Activated CD8-positive, alpha-beta memory T cell treated with anti-CD3 and anti-CD28 coated beads, Interleukin-2, amount 10 ng/mL, durations not matched to agents 7 days and 5 days (primary cell): ENCODE data around the gene CLDN12. TPM values are rescaled to one million over a fixed set of nuclear protein-coding genes. Genes with fewer than 3 reads are reported as not detected.

Source experiments
- ATAC-seq: fragments of 150-1000 bp; cut with Tn5 transposase; one replicate; pipeline ENCODE4 v1.10.0; 2021; ENCODE audit warnings: moderate library complexity
- CTCF ChIA-PET: fragments of 350-600 bp; sonication (Branson Sonifier 250); formaldehyde crosslinking; loops from one replicate; lab custom pipeline; 2021; ENCODE audit warnings: antibody characterized with exemption; lab: Charles Lee
- DNase-seq: peaks from one replicate; pipeline ENCODE4 v3.0.0-alpha.2; 2020
- H3K27ac Mint-ChIP-seq: one replicate; pipeline ENCODE4 v1.8.0; 2021; ENCODE audit warnings: mild to moderate bottlenecking, mixed read lengths
- H3K27me3 Mint-ChIP-seq: one replicate; pipeline ENCODE4 v1.8.0; 2021; ENCODE audit warnings: mixed read lengths
- H3K36me3 Mint-ChIP-seq: one replicate; pipeline ENCODE4 v1.8.0; 2021; ENCODE audit warnings: mild to moderate bottlenecking, mixed read lengths
- H3K4me1 Mint-ChIP-seq: one replicate; pipeline ENCODE4 v1.8.0; 2021; ENCODE audit warnings: mixed read lengths
- H3K4me3 Mint-ChIP-seq: one replicate; pipeline ENCODE4 v1.8.0; 2021; ENCODE audit warnings: mild to moderate bottlenecking, moderate library complexity, mixed read lengths
- H3K9me3 Mint-ChIP-seq: one replicate; pipeline ENCODE4 v1.8.0; 2022; ENCODE audit warnings: low read depth, mixed read lengths
- total RNA-seq, 2 experiments: library from RNA; stranded (reverse); gene quantifications; one replicate each; pipeline ENCODE4 v1.2.3, GENCODE V29; 2021

Gene CLDN12
- total RNA-seq, 2 experiments from 2014 or later, result 4.8 to 6.1 TPM

GRCh38 chr7:90409667-90410066, 6.4 kb downstream of the CLDN12 start:
- ATAC-seq (no peak), DNase-seq (no peak)
- Mint-ChIP-seq H3K9me3 (no peaks in the 10 kb centered on the region), H3K36me3 (peaks cover 8% of the 10 kb centered on the region), H3K4me3 (no peak overlapping the region), H3K27ac (no peak overlapping the region), H3K4me1 (peaks cover 2% of the 10 kb centered on the region), H3K27me3 (no peaks in the 10 kb centered on the region)
- CTCF ChIA-PET, result interaction anchor here (1.0 kb wide), 1 partner anchor 17 kb away, joined by 3 read pairs; no protein-coding TSS in a partner anchor

DNA sequence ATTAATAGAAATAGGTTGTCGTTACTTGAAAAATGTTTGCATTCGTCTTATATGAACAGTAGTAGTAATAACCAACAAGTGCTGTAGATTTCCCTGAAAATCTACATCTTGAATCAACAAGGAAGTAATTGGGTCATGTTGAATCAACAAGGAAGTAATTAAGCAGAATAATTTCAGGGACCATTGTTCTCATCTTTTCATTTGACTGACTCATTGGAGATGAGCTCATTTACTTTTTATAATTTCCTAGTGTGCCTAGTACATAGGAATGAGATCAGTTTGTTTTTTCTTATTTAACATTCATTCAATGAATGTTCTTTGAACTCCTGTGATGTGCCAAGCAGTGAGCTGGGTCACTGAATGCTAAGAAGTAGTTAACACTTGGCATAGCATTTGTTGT, 8.2 kb downstream of the CLDN12 start:
- no peaks in the 10 kb centered on the region for H3K27me3 Mint-ChIP-seq
- H3K4me1 Mint-ChIP-seq, result no peaks in the 10 kb centered on the region
- no peaks in the 10 kb centered on the region for H3K9me3 Mint-ChIP-seq
- peaks cover 5% of the 10 kb centered on the region for H3K36me3 Mint-ChIP-seq
- CTCF ChIA-PET, result interaction anchor here (0.8 to 1.5 kb wide), 3 partner anchors 16 to 257 kb away, joined by 3 to 5 read pairs (median 4); partner anchors contain the start of genes GTPBP10 and STEAP1
- DNase-seq, result no peak
- H3K27ac Mint-ChIP-seq, result no peak overlapping the region
- no peak for ATAC-seq
- no peak overlapping the region for H3K4me3 Mint-ChIP-seq

DNA sequence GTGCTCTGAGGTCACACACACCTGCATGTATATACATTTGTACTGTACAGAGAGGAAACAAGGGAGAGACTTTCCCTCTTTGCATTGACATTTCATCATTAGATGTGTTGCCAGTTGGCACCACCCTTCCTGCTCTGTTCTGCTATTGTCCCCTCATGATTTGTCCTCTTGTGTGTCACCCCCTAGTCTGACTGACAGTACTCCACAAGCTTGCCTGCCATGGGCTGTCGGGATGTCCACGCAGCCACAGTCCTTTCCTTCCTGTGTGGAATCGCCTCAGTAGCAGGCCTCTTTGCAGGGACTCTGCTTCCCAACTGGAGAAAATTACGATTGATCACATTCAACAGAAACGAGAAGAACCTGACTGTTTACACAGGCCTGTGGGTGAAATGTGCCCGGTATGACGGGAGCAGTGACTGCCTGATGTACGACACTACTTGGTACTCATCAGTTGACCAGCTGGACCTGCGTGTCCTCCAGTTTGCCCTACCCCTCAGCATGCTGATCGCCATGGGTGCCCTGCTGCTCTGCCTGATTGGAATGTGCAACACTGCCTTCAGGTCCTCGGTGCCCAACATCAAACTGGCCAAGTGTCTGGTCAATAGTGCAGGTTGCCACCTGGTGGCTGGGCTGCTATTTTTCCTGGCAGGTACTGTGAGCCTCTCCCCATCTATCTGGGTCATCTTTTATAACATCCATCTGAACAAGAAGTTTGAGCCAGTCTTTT, 9.4 kb downstream of the CLDN12 start:
- peak; percentile 42 for DNase-seq
- Mint-ChIP-seq H3K27ac (no peak overlapping the region), H3K36me3 (peaks cover 1% of the 10 kb centered on the region), H3K9me3 (no peaks in the 10 kb centered on the region), H3K27me3 (no peaks in the 10 kb centered on the region), H3K4me1 (no peaks in the 10 kb centered on the region), H3K4me3 (no peak overlapping the region)
- no peak for ATAC-seq
- CTCF ChIA-PET, result interaction anchor here (0.8 to 1.3 kb wide), 2 partner anchors 15 kb away, joined by 3 to 4 read pairs; no protein-coding TSS in a partner anchor

DNA sequence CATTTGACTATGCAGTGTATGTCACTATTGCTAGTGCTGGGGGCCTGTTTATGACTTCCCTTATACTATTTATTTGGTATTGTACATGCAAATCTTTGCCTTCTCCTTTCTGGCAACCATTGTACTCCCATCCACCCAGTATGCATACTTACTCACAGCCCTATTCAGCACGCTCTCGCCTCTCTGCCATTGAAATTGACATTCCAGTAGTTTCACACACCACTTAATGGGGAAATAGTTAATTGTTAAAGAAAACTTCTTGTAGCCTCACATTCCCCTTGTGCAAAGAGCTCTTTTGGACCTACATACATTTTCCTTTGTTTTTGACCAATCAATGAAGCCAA, 9.9 kb downstream of the CLDN12 start:
- Mint-ChIP-seq H3K36me3 (peaks cover 1% of the 10 kb centered on the region), H3K27ac (no peak overlapping the region), H3K27me3 (no peaks in the 10 kb centered on the region), H3K4me3 (no peak overlapping the region), H3K9me3 (no peaks in the 10 kb centered on the region), H3K4me1 (no peaks in the 10 kb centered on the region)
- CTCF ChIA-PET, result interaction anchor here (1.3 kb wide), 1 partner anchor 15 kb away, joined by 4 read pairs; no protein-coding TSS in a partner anchor
- ATAC-seq, result no peak
- no peak for DNase-seq

DNA sequence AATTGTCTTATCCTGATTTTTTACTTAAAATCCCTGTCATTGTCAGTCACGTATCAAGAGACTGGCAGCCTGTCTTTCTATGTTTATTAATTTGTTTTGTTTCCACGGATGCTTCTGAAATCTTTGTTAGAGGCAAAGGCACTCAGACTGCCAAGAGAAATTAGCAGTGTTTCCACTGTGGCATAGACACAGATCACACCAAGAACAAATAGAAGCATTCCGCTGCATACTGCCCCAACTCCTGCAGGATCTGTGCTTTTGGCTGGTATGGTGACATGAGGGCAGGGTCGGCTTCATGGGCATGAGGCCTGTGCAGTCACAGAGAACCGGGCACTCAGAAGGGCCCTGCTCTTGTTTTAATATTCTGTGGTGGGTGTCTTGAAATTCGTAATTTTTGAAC, 18.4 kb downstream of the CLDN12 start:
- CTCF ChIA-PET, result interaction anchor here (1.6 to 1.8 kb wide), 2 partner anchors 10 to 270 kb away, joined by 3 to 4 read pairs; no protein-coding TSS in a partner anchor
- Mint-ChIP-seq H3K36me3 (no peaks in the 10 kb centered on the region), H3K27ac (no peak overlapping the region), H3K4me3 (no peak overlapping the region), H3K27me3 (no peaks in the 10 kb centered on the region), H3K9me3 (no peaks in the 10 kb centered on the region), H3K4me1 (peaks cover 18% of the 10 kb centered on the region)
- ATAC-seq (no peak), DNase-seq (no peak)

DNA sequence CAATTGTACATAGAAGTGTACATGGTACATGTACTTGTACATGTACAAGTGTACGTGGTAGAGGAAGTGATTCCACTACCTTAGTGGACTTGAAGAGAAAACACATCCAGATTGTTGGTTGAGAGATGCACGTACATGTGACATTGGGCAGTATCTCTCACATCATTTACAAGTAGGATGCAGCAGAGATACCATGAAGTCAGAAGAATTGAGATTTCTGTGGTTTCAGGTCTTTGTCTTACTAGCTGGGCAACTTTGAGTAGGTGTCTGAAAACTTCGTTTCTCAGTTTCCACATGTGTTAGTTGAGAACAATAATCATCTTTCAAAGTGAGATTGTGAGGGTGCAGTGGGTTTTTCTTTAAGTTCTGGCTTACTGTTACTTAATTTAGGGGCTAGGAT, 21.5 kb downstream of the CLDN12 start:
- peaks cover 18% of the 10 kb centered on the region for H3K4me1 Mint-ChIP-seq
- peak overlapping the region; percentile 58 for H3K27ac Mint-ChIP-seq
- H3K4me3 Mint-ChIP-seq, result no peak overlapping the region
- no peaks in the 10 kb centered on the region for H3K36me3 Mint-ChIP-seq
- H3K9me3 Mint-ChIP-seq, result no peaks in the 10 kb centered on the region
- no peaks in the 10 kb centered on the region for H3K27me3 Mint-ChIP-seq
- CTCF ChIA-PET, result interaction anchor here (5.0 kb wide), 1 partner anchor 270 kb away, joined by 69 read pairs; the partner anchor contains the start of gene STEAP1
- ATAC-seq (no peak), DNase-seq (no peak)

GRCh38 chr7:90425376-90425775, 22.1 kb downstream of the CLDN12 start:
- no peak overlapping the region for H3K4me3 Mint-ChIP-seq
- no peaks in the 10 kb centered on the region for H3K27me3 Mint-ChIP-seq
- H3K9me3 Mint-ChIP-seq, result no peaks in the 10 kb centered on the region
- peak; percentile 58 for ATAC-seq
- CTCF ChIA-PET, result interaction anchor here (5.0 kb wide), 1 partner anchor 271 kb away, joined by 69 read pairs; the partner anchor contains the start of gene STEAP1
- no peaks in the 10 kb centered on the region for H3K36me3 Mint-ChIP-seq
- H3K27ac Mint-ChIP-seq, result peak overlapping the region; percentile 13
- peaks cover 18% of the 10 kb centered on the region for H3K4me1 Mint-ChIP-seq
- DNase-seq, result no peak

- no peaks in the 10 kb centered on the region for H3K36me3 Mint-ChIP-seq
- CTCF ChIA-PET, result interaction anchor here (1.2 to 1.4 kb wide), 3 partner anchors 9 to 277 kb away, joined by 3 to 4 read pairs (median 4); partner anchors contain the start of gene STEAP1
- DNase-seq, result no peak
- no peak overlapping the region for H3K4me3 Mint-ChIP-seq
- peaks cover 4% of the 10 kb centered on the region for H3K4me1 Mint-ChIP-seq
- H3K27me3 Mint-ChIP-seq, result peaks cover 4% of the 10 kb centered on the region
- H3K27ac Mint-ChIP-seq, result no peak overlapping the region
- no peak for ATAC-seq
- H3K9me3 Mint-ChIP-seq, result peaks cover 2% of the 10 kb centered on the region
These were observed 27.6 kb downstream of the CLDN12 start for GRCh38 chr7:90430614-90431460.

DNA sequence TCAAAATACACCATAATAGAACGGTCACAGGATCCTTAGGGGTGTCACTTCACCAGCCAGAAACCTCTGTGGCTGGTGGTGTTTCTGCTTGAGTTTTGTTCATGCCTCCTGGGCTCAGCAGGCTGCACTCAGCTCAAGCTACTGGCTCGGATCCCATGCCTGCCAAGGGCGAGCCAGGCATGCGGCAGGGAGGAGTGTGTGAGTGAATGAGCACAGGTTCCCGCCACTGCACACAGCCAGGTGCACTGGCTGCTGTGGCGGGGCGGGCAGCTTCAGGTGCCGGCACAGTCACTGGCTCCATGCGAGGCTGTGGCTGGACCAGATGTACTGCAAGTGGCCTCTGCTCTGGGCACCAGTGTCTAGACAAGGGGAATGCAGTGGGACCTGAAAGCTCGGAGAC, 29.5 kb downstream of the CLDN12 start:
- no peaks in the 10 kb centered on the region for H3K4me1 Mint-ChIP-seq
- ATAC-seq (no peak), DNase-seq (no peak)
- H3K4me3 Mint-ChIP-seq, result no peak overlapping the region
- H3K27ac Mint-ChIP-seq, result no peak overlapping the region
- H3K27me3 Mint-ChIP-seq, result peaks cover 9% of the 10 kb centered on the region
- no peaks in the 10 kb centered on the region for H3K36me3 Mint-ChIP-seq
- CTCF ChIA-PET, result no interaction called here
- peaks cover 2% of the 10 kb centered on the region for H3K9me3 Mint-ChIP-seq

DNA sequence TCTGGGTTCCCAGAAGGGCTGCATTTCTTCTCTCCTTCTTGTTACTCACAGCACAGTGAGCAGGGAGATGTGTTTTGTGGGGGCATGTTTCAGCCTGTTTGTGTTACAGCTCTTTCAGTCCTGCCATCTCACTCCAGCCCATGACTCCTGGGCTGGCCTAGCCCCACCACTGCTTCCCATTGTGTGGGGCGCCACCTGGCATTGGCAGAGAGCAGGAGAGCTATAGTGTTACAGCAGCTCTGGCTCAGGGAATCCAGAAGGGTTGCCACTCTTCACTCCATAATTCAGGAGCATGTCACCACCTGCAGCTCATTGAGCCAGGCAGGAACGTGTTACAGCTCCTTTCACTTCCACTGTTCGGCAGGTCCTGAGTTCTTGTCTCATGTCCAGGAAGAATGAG, 30.0 kb downstream of the CLDN12 start:
- Mint-ChIP-seq H3K36me3 (no peaks in the 10 kb centered on the region), H3K27ac (no peak overlapping the region), H3K9me3 (peaks cover 2% of the 10 kb centered on the region), H3K4me1 (no peaks in the 10 kb centered on the region), H3K4me3 (no peak overlapping the region), H3K27me3 (peaks cover 11% of the 10 kb centered on the region)
- no peak for ATAC-seq
- CTCF ChIA-PET, result interaction anchor here (0.6 kb wide), 1 partner anchor 126 kb away, joined by 3 read pairs; no protein-coding TSS in a partner anchor
- no peak for DNase-seq

DNA sequence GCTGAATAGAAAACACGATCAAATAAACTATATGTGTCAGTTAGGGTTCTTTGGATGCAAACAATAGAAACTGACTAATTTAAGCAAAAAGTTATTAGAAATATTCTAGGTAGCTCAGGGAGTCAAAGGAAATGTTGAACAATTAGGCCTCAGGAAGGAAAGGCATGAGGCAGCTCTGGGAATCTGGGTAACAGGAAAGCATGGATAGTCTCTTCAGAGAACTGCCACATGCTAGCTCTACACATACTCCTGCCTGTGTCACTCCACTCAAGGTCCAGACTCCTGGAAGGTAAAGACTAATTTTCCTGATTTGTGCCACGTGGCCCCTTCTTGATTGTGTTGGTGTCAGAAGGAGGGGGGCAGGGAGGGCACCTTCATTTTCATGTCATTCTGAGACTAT, 42.4 kb downstream of the CLDN12 start:
- Mint-ChIP-seq H3K27me3 (peaks cover 11% of the 10 kb centered on the region), H3K9me3 (no peaks in the 10 kb centered on the region), H3K36me3 (no peaks in the 10 kb centered on the region), H3K4me1 (no peaks in the 10 kb centered on the region), H3K4me3 (no peak overlapping the region), H3K27ac (no peak overlapping the region)
- DNase-seq, result no peak
- ATAC-seq, result no peak
- CTCF ChIA-PET, result interaction anchor here (1.2 kb wide), 2 partner anchors 10 to 18 kb away, joined by 3 to 5 read pairs; no protein-coding TSS in a partner anchor

DNA sequence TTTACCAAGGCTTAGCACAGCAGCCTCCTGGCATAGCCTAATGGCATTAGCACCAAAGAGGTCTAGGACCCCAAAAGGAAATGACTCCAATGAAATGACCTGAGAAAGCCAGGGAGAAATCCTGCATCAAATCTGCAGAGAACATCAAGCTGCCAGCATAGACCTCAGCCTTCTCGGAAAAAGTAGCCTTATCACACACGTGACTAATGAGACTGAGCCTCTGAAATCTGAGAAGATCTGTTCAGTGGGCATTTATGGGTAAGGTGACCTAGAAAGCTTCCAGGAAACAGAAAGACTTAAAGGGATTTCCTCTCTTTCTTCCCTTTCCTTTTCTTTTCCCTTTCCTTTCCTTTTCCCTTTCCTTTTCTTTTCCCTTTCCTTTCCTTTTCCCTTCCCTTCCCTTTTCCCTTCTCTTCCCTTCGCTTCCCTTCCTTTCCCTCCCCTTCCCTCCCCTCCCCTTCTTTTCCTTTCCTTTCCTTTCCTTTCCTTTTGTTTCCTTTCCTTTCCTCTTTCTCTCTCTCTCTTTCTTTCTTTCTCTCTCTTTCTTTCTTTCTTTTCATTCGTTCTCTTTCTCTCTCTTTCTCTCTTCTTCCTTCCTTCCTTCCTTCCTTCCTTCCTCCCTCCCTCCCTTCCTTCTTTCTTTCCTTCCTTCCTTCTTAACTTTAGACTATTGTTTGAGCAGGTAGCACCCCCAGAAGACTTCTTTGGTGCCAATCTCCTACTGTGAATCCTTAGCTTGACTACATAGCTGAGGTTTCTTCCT, 43.1 kb downstream of the CLDN12 start:
- Mint-ChIP-seq H3K4me1 (no peaks in the 10 kb centered on the region), H3K27me3 (peaks cover 17% of the 10 kb centered on the region), H3K36me3 (no peaks in the 10 kb centered on the region), H3K4me3 (no peak overlapping the region), H3K9me3 (no peaks in the 10 kb centered on the region), H3K27ac (no peak overlapping the region)
- DNase-seq (no peak), ATAC-seq (no peak)
- CTCF ChIA-PET, result interaction anchor here (1.2 kb wide), 1 partner anchor 9 kb away, joined by 3 read pairs; no protein-coding TSS in a partner anchor
